Measurements from ENCODE around the gene TCFL5.

- TF ChIP-seq CTCF (IDR thresholded peaks at IDR 0.05) (no peak), ZFX (IDR thresholded peaks at IDR 0.05; ENCODE audit: borderline replicate concordance) (no peak)
Observed at GRCh38 chr20:62843656-62844055, 18.0 kb downstream of the TCFL5 start.
